ENCODE results near the gene ZNF584.

ZNF584 gene

DNA sequence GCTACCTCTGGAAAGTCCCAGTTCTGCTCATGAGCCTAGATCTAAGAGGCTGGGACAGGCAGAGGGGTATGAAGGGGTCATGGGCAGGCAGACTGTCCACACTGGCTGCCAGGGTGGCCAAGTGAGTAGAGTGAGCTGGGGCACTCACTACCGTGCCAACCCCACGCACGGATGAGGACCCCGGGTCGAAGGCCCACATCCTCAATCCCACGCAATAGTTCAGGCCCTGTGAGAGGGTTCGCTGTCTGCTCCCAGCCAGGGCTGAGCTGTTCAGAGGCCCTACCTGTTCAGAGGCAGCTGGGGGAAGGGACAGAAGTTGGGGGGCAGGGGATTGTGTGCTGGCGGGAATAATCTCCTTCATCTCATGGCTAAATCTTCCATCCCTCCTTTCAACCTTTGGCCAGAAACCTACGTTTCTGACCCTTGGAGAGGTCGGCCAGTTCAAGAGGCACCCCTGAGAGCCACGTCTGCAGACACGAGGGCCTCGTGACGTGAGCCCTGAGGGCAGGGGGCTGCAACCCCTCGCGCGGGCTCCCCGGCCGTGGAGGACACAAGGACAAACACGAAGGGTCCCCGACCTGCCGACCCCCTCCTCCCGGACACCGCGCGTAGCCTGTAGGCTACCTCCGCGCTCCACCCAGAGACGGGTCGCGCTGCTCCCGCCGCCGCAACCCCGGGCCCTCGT lies 22.4 kb upstream of the ZNF584 start:
- no peak for DNase-seq (ENCODE audit: low read depth)

DNA sequence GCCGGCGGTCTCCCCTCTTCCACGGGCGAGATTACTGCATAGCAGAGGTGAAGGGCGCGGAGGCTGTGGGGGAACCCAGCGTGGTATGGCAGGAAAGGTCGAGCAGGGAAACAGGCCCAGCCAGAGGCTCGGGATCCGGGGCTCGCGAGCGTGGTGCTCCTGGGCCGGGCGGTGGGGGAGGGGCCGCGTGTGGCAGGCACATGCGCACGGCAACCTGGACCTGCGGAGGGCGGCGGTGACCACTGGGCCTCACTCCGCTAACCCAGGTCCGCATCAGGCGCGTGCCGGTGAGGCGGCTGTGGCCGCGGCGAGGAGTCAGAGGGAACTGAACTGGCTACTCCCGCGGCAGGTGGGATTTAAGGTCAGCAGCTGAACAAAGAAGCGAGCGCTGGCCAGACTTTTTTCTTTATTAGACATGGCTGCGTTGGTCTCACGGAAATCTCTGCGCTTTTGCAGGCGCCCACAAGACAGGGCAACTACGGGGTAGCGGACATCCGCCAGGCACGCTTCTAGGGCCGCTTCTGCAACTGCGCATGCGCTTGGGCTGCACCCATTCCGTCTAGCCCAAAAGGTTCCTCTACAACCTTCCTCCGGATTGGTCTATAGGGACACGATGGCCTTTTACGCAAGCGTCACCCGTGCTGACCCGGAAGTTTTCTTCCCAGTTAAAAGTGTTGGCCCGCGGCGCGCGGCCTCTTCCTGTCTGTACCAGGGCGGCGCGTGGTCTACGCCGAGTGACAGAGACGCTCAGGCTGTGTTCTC lies 21.7 kb upstream of the ZNF584 start, which contains the start of gene RPS5:
TSS of gene RPS5 (plus strand) at position 694 of the 762 bp plus-strand sequence. CDS start 869 bp downstream, outside the sequence.
- peak; percentile 98 for DNase-seq (ENCODE audit: low read depth)

DNA sequence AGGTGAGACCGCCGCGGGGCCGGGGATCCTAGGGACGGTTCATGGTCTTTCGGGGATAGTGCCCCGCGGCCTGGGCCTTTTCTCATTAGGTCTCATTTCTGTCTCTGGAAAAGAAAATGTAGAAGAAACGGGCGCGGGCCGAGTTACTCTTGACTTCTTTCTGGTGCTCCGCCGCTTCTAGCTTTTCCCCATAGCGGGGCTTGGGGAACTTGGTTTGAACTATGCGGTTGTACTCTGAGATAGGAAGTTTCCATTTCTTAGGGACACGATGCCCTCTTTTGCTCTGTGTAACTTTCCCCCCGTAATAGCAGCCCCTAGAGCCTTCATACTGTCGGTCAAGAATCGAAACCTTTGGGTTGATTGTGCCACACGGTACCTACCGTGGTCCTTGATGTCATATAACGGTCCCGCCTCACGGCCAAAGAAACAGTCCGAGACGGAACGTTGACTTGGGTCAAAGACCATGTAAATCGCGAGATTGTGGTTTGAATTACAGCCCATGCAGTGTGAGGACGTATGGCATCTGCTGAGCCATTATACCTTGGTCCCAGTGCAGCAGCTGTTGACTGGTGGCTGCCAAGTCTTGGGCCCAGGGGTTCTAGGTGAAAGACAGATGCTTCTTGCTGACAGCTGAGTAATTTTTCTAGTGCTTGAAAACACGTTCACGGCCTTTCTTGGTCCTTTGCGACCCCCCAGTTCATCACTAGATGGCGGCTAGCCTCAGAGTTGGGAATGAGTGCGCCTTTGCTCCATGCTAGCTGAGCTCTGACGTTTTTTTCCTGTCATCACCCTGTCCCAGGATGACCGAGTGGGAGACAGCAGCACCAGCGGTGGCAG lies 20.9 kb upstream of the ZNF584 start:
- peak; percentile 30 for DNase-seq (ENCODE audit: low read depth)

DNA sequence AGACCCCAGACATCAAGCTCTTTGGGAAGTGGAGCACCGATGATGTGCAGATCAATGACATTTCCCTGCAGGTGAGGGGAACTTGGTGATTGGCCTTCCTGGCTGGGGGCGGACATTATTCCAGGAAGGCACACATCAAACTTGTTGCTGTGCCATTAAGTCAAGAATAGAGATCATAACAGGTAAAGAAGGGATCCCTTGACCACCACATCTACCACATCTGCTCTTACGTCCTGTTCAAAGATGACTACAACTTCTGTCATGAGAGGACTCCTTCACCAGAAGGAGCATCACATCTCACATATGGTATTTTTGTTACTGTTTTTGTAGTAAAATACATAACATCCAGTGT lies 20.3 kb upstream of the ZNF584 start:
- DNase-seq (ENCODE audit: low read depth) = no peak

DNA sequence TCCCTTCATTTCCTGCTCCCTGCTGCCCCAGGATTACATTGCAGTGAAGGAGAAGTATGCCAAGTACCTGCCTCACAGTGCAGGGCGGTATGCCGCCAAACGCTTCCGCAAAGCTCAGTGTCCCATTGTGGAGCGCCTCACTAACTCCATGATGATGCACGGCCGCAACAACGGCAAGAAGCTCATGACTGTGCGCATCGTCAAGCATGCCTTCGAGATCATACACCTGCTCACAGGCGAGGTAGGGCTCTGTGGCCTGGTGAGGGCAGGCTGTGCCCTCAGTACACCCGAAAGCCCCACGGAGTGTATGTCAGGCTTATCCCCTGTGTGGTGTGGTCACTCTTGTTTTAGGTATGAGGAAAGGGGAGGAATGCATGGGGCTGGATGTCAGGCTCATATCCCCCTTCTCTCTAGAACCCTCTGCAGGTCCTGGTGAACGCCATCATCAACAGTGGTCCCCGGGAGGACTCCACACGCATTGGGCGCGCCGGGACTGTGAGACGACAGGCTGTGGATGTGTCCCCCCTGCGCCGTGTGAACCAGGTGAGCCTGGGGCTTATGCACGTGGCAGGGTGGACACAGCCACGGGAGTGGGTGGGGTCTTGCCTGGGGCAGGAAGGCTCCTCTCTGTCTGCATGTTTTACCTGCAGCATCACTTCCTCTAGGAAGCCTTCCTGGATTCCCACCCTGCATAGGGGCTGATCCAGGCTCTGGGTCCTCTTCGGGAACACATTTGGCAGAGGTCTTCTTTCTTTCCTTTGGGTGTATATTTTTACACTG lies 15.3 kb upstream of the ZNF584 start:
- no peak for DNase-seq (ENCODE audit: low read depth)

DNA sequence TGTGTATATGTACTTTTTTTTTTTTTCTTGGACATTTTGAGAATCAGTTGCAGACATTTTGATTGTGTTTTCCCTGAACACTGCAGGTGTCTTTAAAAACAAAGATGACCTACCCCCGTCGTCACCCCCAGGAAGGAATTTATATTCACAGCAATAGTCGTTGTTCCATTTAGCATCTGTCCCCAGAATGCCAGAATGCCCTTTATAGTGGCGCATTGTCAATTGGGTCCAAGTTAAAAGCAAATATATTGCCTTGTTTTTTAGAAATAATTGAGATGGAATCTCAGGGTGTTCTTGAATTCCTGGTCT lies 14.8 kb upstream of the ZNF584 start:
- DNase-seq (ENCODE audit: low read depth) = no peak

DNA sequence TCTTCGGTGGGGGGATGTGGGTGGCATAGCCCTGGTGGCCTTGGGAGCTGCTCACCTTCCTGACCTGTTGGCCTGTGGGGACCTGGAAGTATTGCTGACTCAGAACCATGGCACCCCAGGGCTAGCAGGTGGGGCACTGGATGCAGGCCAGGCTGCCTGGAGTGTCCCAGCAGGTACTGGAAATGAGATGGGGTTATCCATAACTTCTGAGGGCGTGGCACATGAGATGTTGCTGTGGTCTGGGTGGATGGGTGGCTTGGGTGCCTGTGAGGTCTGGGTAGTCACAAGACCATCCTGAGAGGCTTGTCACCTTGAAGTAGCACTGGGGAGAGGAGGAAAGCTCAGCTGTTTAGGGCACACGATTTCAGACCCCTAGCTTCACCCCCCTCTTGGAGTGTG lies 13.6 kb upstream of the ZNF584 start:
- DNase-seq (ENCODE audit: low read depth) = no peak

DNA sequence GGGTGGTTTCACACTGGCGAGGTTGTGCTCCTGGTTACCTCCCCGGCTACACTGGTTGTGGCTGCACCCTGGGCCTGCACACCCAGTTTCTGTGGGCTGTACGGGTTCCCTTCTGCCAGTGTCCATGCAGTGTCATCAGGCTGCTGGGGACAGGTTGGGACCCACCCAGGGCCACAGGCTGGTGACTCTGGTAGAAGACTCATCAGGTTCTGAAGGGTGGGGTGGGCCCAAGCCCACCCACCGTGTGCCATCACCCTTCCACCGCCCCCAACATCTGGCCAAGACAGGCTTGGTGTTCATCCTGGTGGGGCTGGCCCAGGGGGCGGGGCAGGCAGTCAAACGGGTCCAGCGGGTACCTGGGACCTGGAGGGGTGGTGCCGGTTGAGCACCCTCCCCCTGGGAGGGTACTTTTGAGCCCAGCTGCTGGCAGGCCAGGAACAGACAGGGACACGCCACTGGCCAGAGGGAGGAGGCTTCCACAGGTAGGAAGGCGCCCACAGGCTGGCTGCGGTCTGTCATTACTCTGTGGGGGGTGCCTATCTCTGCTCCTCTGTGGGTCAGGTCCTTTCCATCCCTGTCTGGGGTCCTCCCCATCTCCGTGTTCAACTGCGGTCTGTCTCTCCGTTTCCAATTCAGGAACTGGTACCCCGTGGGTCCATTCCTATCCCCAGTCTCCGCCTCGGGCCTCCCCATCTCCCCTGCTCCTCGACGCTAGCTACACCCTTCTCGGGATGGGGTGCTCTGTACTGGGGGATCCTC lies 13.1 kb upstream of the ZNF584 start, which contains the start of gene RNF225:
TSS of gene RNF225 (plus strand) at position 437 of the 759 bp plus-strand sequence. CDS start 434 bp downstream, outside the sequence.
- no peak for DNase-seq (ENCODE audit: low read depth)

DNA sequence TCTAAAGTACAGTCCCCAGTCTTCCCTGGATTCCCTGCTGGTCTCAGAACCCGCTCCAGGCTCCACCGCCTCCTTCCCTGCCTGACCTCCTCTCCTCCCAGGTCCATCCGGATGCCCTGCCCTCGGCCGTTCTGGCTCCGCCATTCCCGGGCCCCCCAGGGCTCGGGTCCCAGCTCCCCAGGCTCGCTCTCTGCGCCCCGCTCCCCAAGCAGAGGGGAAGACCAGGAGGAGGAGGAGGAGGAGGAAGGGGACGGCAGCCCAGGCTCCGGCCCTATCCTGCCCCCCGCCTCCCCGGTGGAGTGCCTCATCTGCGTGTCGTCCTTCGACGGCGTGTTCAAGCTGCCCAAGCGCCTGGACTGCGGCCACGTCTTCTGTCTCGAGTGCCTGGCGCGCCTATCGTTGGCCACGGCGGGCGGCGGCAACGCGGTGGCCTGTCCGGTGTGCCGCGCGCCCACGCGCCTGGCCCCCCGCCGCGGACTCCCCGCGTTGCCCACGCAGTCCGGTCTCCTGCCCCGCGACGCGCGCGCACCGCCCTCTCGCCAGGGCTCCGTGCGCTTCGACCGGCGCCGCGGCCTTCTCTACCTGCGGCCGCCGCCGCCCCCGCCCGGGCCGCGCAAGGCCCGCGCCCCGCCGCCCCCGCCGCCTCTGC lies 12.3 kb upstream of the ZNF584 start:
- DNase-seq (ENCODE audit: low read depth) = peak; percentile 32

DNA sequence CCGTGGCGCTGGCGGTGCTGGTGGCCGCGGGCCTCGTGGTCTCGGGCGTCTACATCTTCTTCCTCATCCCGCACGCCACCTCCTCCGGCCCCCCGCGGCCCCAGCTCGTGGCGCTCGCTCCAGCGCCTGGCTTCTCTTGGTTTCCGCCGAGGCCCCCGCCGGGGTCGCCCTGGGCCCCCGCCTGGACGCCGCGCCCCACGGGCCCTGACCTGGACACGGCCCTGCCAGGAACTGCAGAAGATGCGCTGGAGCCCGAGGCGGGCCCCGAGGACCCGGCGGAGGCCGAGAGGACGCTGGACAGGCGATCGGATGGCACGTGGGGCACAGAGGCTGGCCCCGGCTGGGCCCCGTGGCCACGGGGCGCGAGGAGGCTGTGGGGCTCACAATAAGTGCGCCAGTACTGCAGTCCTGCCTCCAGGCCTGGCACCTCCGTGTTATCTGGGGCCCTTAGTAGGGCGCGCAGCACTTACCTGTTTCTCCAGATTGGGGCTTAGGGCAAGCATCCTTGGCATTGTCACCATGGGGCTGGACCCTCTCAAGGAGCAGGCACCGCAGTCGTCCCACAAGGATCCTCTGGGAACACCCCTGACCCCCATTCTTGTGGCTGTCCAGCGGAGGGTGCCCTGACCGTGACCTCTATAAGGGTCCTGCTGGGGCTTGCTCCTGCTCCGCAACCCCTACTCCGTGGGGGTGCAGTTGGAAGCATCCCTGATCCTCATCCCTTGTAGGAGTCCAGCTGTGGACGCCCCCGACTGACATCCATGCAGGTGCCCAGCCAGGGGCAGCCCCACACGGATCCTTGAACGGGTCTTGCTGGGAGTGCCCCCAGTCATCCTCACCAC lies 11.5 kb upstream of the ZNF584 start:
- DNase-seq (ENCODE audit: low read depth) = no peak

DNA sequence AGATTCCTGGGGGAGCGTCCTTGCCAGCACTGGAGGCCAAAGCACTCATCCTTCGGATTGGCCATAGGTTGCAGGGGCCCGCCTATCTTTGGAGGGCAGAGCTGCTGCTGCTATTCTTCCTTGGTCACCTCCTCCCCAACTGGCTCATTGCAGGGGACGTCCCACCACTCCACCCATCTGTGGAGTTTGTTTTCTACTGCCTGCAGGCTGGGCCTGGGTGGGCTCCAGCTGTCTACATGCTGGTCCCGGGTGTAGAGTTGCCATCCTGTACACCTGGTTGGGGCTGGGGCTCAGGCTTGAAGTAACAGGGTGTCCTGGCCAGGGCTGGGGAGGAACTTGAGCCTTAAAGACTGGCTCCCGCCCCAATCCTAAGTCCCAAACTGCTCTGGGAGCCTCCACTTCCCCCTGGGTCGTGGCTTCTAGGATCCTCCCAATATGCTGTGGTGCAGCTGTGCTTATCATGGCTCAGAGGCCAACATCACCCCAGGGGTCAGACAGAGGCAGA lies 10.9 kb upstream of the ZNF584 start:
- DNase-seq (ENCODE audit: low read depth) = no peak

DNA sequence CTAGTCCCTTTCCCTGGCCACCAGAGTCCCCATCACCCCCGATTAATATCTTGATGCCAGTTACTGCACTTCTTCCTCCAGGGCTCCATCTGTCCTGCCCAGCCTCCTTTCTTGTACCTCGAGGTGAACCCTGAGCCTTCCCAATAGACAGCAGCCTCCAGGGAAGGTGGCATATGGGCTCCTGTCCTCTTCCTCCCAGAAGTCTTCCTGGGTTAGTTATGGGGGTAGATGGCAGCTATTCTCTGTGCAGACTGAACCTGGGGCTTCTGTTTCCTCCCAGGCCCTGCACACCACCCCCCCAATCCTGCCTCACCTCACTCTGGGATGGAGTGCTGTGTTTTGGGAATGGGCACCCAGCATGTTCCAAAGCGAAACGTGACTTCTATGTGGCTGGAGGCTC lies 10.4 kb upstream of the ZNF584 start:
- DNase-seq (ENCODE audit: low read depth) = no peak

DNA sequence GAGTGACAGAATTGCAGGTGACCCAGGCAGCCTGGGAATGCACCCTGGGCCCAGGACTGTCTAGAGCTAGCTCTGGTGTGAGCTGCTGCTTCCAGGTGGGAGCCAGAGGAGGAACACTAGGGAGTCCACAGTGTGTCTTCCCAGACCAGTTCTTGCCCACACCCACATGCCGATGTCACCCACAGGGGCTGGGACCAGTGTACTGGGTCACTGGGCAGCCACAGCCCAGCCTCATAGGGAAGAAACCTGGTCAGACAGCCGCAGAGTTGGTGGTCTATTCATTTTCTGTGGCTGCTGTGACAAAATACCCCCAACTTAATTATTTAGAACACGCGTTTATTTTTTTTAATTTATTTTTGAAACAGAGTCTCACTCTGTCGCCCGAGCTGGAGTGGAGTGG lies 9.9 kb upstream of the ZNF584 start:
- DNase-seq (ENCODE audit: low read depth) = no peak

DNA sequence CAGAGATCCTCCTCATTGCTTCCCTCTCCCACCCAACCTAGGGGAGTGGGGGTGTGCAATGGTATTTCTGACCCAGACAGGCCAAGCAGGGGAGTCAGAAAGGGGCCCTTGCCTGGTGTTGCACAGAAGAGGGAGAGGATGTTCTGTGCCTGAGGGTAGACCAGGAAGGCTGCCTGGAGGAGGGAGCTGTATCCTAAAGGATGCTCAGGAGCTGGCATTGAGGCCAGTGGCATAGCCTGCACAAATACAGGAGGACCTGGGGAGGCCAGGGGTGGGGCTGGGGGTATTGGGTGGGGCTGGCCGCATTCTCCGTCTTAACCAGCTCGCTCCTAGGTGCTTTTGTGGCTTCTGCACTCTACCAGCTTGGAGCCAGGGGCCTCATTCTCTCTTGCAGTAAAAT lies 8.5 kb upstream of the ZNF584 start:
- no peak for DNase-seq (ENCODE audit: low read depth)

DNA sequence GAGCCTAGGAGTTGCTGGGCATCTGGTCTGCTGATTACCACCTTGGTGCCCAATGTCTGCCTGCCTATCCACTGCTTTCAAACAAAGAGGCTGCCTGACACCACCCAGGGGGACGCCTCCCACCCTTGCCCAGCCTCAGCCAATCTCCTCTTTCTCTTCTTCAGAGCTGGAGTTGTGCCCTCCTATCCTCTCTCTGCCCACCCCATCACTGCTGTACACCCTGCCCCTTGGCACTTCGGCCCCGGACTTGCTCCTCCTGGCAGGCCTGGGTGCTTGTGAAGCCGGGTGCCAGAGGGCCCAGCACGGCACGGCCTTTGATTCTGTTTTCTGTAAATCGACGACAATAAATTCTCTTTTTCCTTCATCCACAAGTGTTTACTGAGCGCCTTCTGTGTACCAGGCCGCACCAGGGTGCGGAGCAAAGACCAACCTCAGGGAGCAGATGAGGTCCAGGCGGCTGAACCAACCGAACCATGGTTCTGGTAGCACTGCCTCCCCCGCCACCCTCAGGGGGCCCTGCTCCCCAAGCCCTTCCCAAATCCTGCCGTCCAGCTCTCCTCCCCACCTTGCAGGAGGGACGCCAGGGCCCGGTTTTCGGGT lies 8.0 kb upstream of the ZNF584 start:
- DNase-seq (ENCODE audit: low read depth) = no peak

DNA sequence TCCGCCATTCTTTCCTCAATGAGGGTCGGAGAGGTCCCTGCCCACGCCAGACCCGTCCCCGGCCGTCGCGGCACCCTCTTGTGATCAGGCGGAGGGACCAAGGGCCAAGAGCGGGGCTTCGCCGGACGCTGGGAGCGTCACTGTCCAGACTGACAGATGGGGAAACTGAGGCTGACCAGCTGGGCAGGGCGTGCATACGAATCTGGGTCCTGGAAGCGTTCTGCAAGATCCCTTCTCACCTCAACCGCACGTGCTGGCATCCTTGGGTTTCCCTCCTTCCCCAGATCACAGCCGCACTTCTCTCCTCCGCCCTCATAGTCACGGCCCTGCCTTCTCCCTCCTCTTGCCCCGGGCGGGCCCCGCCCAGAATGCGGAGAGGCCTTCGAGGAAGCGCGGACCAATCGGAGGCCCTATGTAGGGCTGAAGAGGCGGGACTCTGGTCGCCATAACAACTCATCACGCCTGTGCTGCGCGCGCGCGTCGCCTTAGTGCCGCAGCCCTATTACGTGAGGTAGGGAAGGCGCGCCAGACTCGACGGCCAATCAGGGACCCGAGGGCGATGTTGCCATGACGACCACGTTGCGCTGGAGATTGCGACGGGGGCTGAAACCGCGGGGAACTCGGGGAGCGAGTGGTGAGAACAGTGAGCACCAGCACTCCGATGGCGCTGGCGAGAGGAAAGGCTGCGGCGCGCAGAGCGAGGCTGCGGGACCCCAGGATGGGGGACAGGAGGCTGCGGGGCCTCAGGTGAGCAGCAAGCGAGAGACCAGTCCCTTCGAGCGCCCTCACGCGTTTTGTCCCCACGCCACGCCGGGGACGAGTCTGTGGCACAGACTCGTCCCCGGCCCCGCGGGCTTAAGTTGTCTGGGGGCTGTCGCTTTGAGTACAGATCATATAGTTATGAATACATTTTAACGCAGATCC lies 7.3 kb upstream of the ZNF584 start:
- DNase-seq (ENCODE audit: low read depth) = peak; percentile 99

DNA sequence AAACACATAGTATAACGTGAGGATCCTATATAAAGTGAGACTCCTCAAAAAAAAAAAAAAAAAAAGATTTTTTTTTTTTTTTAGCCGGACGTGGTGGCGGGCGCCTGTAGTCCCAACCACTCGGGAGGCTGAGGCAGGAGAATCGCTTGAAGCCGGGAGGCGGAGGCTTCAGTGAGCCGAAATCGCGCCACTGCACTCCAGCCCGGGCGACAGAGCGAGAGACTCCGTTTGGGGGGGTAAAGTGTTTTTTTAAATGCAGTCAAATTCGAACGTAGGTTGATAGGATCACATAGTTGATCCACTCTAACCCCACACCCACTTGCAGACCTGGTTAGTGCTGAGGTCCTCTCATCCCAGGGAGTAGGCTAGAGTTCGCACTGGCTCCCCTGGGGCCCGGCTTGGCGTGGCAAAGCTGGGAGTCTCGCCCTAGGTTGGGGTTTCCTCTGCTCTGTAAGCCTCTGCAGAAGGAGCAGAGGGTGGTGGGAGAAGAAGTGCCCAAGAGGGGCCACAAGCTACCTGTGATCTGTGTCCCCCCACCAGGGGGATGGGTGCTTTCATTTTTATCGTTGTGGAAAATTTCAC lies 6.5 kb upstream of the ZNF584 start:
- no peak for DNase-seq (ENCODE audit: low read depth)

Measured in iris pigment epithelial cell (primary cell).